Activated CD4-positive, alpha-beta T cell treated with anti-CD3 and anti-CD28 coated beads, Interleukin-2, amount 50 U/mL, for 4 hours (primary cell): ENCODE data around the gene DCUN1D2.
A peak's percentile ranks its signal among the peaks of the same experiment; 100 is the strongest.
"Not testable (repeated sequence)": the region's sequence is repeated elsewhere in the genome, so short reads cannot be mapped to it uniquely, and the experiment has no call there.

Source experiments
- DNase-seq, 2 experiments: peaks; one replicate each; pipeline ENCODE4 v3.0.0-alpha.2; 2020

Gene DCUN1D2

GRCh38 chr13:113490496-113491417 lies at the start of gene DCUN1D2:
DCUN1D2 (minus strand) TSS chr13:113490711; CDS start chr13:113490669, 42 bp downstream.
- peak; percentile 50 for DNase-seq

- DNase-seq = no peak
Observed at GRCh38 chr13:113539822-113540221, 49.3 kb upstream of the DCUN1D2 start.

GRCh38 chr13:113539176-113539575 lies 48.7 kb upstream of the DCUN1D2 start:
- no peak for DNase-seq

GRCh38 chr13:113538689-113539058 lies 48.2 kb upstream of the DCUN1D2 start:
- no peak for DNase-seq

GRCh38 chr13:113537909-113538688 lies 47.6 kb upstream of the DCUN1D2 start:
- DNase-seq = no peak

GRCh38 chr13:113537205-113537604 lies 46.7 kb upstream of the DCUN1D2 start:
- DNase-seq = no peak

GRCh38 chr13:113536461-113537110 lies 46.1 kb upstream of the DCUN1D2 start:
- no peak for DNase-seq

- DNase-seq = no peak
Observed at GRCh38 chr13:113535381-113535781, 44.9 kb upstream of the DCUN1D2 start.

- DNase-seq = no peak
Observed at GRCh38 chr13:113534236-113534860, 43.8 kb upstream of the DCUN1D2 start.

GRCh38 chr13:113533161-113533840 lies 42.8 kb upstream of the DCUN1D2 start:
- no peak for DNase-seq

- no peak for DNase-seq
Observed at GRCh38 chr13:113532156-113532806, 41.8 kb upstream of the DCUN1D2 start.

- DNase-seq = no peak
Observed at GRCh38 chr13:113531041-113531873, 40.7 kb upstream of the DCUN1D2 start.

- no peak for DNase-seq
Observed at GRCh38 chr13:113528813-113529180, 38.3 kb upstream of the DCUN1D2 start.

- DNase-seq = no peak
Observed at GRCh38 chr13:113528101-113528812, 37.7 kb upstream of the DCUN1D2 start.

GRCh38 chr13:113527272-113527958 lies 36.9 kb upstream of the DCUN1D2 start:
- DNase-seq = no peak

GRCh38 chr13:113526466-113527220 lies 36.1 kb upstream of the DCUN1D2 start:
- no peak for DNase-seq

GRCh38 chr13:113522438-113522837 lies 31.9 kb upstream of the DCUN1D2 start:
- not testable (repeated sequence) for DNase-seq

GRCh38 chr13:113520571-113520970 lies 30.1 kb upstream of the DCUN1D2 start:
- no peak for DNase-seq

GRCh38 chr13:113519556-113519955 lies 29.0 kb upstream of the DCUN1D2 start:
- no peak for DNase-seq
